NT2/D1 (cell line): Measurements from ENCODE around the gene SRL.

Source experiments
- YY1 ChIP-seq: IDR thresholded peaks from 2 replicates; pipeline ENCODE4 v1.6.1; 2011; ENCODE audit not compliant: insufficient read length, insufficient read depth
- ZNF274 ChIP-seq: IDR thresholded peaks from 2 replicates; pipeline ENCODE4 v1.6.1; 2011; ENCODE audit warnings: mild to moderate bottlenecking, low read depth, low read length

DNA sequence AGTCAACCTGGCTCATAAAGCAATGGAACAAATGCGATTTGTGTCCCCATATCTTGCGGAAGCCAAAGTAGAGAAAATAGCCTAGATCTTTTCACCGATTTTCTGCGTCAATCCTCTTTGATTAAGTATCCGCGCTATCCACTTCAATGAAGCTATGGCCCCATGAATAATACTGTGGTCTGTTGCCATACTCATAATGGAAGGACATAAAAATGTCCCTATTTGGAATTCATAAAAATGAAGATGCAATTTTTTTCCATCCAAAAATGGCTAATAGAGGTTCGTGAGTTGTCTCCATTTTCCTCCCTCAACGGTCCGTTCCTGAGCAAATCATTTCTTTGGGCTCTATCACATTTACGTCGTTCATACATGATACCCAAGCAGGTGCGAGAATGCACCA lies 100.3 kb downstream of the SRL start:
- TF ChIP-seq ZNF274, result no peak
- TF ChIP-seq YY1, result no peak
